ENCODE data around the gene ZNF408. TPM values are rescaled to one million over a fixed set of nuclear protein-coding genes. Genes with fewer than 3 reads are reported as not detected.

ZNF408 gene
- total and polyA plus RNA-seq, 2 donors (not counting 3 experiments of a cell fraction or from before 2014, with no cell fraction given), result 7.8 to 10.9 TPM

GRCh38 chr11:46674463-46675287, 26.2 kb upstream of the ZNF408 start:
- H3K9ac ChIP-seq (replicated peaks; ENCODE audit: extremely low read depth, insufficient read depth, low read length), result no peak overlapping the region
- CTCF ChIA-PET, result interaction anchor here (1.1 to 1.9 kb wide), 3 partner anchors 9 to 26 kb away, joined by 3 to 6 read pairs (median 3); partner anchors contain the start of genes ARHGAP1 and ZNF408
- H3K4me2 ChIP-seq (ENCODE audit: insufficient read depth, low read length), result no peak overlapping the region

More at GRCh38 chr11:46674463-46675287, 26.2 kb upstream of the ZNF408 start:
- no peak overlapping the region for H2AFZ ChIP-seq (ENCODE audit: low read depth, low read length)
- H3K79me2 ChIP-seq (ENCODE audit: control insufficient read depth, insufficient read depth, low read length), result no peaks in the 10 kb centered on the region
- H3K9me3 ChIP-seq (replicated peaks; ENCODE audit: control insufficient read depth, insufficient read depth, low read length), result no peaks in the 10 kb centered on the region
- no TSS peak for BruUV-seq (replicated peaks)
- intact Hi-C loops (cut with micrococcal nuclease) (no loop called here), dilution Hi-C loops (cut with MboI; ENCODE audit: extremely low pct_ligation_motif_present, low sequenced_read_pairs) (no loop called here)
- no peak for FAIRE-seq
- H3K9me1 ChIP-seq (replicated peaks; ENCODE audit: control insufficient read depth, extremely low read depth, insufficient read depth, low read length), result no peaks in the 10 kb centered on the region
- H3K27me3 ChIP-seq (ENCODE audit: control insufficient read depth in 2 of 2, insufficient read depth in 2 of 2, low read length in 2 of 2), result no peaks in the 10 kb centered on the region
- no peaks in the 10 kb centered on the region for H3K4me1 ChIP-seq (ENCODE audit: control insufficient read depth, extremely low read depth, insufficient read depth, low read length)
- H3K36me3 ChIP-seq (ENCODE audit: control insufficient read depth in 2 of 2, extremely low read depth in 1 of 2, insufficient read depth in 2 of 2, low read length in 2 of 2), result peaks cover 4 to 37% of the 10 kb centered on the region in 2 experiments
- TF ChIP-seq CTCF (IDR thresholded peaks at IDR 0.05; ENCODE audit: extremely low read depth in 1 of 2, insufficient read depth in 1 of 2, low read depth in 1 of 2, low read length in 2 of 2), result no peak
- no peak for TF ChIP-seq JUN (IDR thresholded peaks at IDR 0.05; ENCODE audit: borderline replicate concordance, insufficient read depth, insufficient read length, low read depth)
- TF ChIP-seq POLR2AphosphoS5 (IDR thresholded peaks at IDR 0.05; ENCODE audit: insufficient read depth, low read depth, low read length), result no peak
- TF ChIP-seq FOS (IDR thresholded peaks at IDR 0.05; ENCODE audit: borderline replicate concordance, insufficient read depth, low read length), result no peak
- no peak for TF ChIP-seq GATA2 (IDR thresholded peaks at IDR 0.05; ENCODE audit: insufficient read depth, insufficient read length, low read depth, low read length)
- no peak for TF ChIP-seq MAX (IDR thresholded peaks at IDR 0.05; ENCODE audit: insufficient read depth, insufficient read length)
- TF ChIP-seq EZH2 (IDR thresholded peaks at IDR 0.05; ENCODE audit: borderline replicate concordance, low read depth, low read length, severe bottlenecking), result no peak
- no peak for TF ChIP-seq MYC (IDR thresholded peaks at IDR 0.05; ENCODE audit: low read depth, low read length)
- TF ChIP-seq POLR2A (IDR thresholded peaks at IDR 0.05; ENCODE audit: low read depth, low read length), result no peak
- no peaks in the 10 kb centered on the region for H4K20me1 ChIP-seq (replicated peaks; ENCODE audit: control insufficient read depth, extremely low read depth, insufficient read depth, low read length)
- POLR2A ChIA-PET, result no interaction called here
- H3K4me3 ChIP-seq (replicated peaks in 1 of 3; ENCODE audit: insufficient read depth in 1 of 3, low read depth in 1 of 3, low read length in 3 of 3), result no peak overlapping the region
- no peak for DNase-seq (ENCODE audit: low read depth, low spot score)
- no peak overlapping the region for H3K27ac ChIP-seq (ENCODE audit: insufficient read depth, low read depth, low read length)

Data from endothelial cell of umbilical vein (primary cell).